GM12873 (cell line): Measurements from ENCODE around the gene DSTYK.
A peak's percentile ranks its signal among the peaks of the same experiment; 100 is the strongest.

Experiments used
- CTCF ChIP-seq: IDR thresholded peaks from 2 replicates; pipeline ENCODE4 v1.5.1; 2012; ENCODE audit warnings: low read depth, mild to moderate bottlenecking, moderate library complexity, low read length, control low read depth; ENCODE audit not compliant: insufficient read depth; ENCODE audit errors: missing control alignments

Gene DSTYK

GRCh38 chr1:205230982-205231381, 19.5 kb upstream of the DSTYK start:
- TF ChIP-seq CTCF, result no peak

- TF ChIP-seq CTCF, result no peak
Observed at GRCh38 chr1:205229916-205230700, 18.6 kb upstream of the DSTYK start.

- peak; percentile 30 for TF ChIP-seq CTCF
Observed at GRCh38 chr1:205229399-205229871, 17.9 kb upstream of the DSTYK start.

GRCh38 chr1:205228093-205228521, 16.6 kb upstream of the DSTYK start:
- TF ChIP-seq CTCF, result no peak

- TF ChIP-seq CTCF, result no peak
Observed at GRCh38 chr1:205227584-205228013, 16.1 kb upstream of the DSTYK start, which contains the start of gene TMCC2. Gene TMCC2, plus strand, starts transcription at chr1:205227946. Its CDS starts 619 bp downstream, at chr1:205228565.

- peak; percentile 2 for TF ChIP-seq CTCF
Observed at GRCh38 chr1:205226868-205227583, 15.5 kb upstream of the DSTYK start.

GRCh38 chr1:205225901-205226765, 14.6 kb upstream of the DSTYK start:
- no peak for TF ChIP-seq CTCF
